Gastrocnemius medialis (tissue), 4 donors: ENCODE results near the gene KLHL29. TPM values are rescaled to one million over a fixed set of nuclear protein-coding genes. Genes with fewer than 3 reads are reported as not detected.

Source experiments
- ATAC-seq, 2 donors: fragments of 150-250 bp; one replicate each; pipeline ENCODE4 v1.9.1; 2016
- DNase-seq, 2 donors: peaks; one replicate each; pipeline ENCODE4 v3.0.0-alpha.2; 2019
- H3K27ac ChIP-seq, 4 donors: fragments of 200-600 bp; sonication (generic); 1 replicate in 1 of 4; 2 replicates in 3 of 4; pipeline ENCODE4 v1.5.1; 2016 to 2018; ENCODE audit warnings: mild to moderate bottlenecking in 2 of 4, moderate library complexity in 1 of 4
- H3K27me3 ChIP-seq, 3 donors: fragments of 200-600 bp; sonication (generic) in 2 of 3; 1 replicate in 1 of 3; 2 replicates in 2 of 3; pipeline versions ENCODE4 v1.5.1 to v1.6.0; 2016 to 2019; ENCODE audit warnings: mild to moderate bottlenecking in 1 of 3, moderate library complexity in 1 of 3
- H3K36me3 ChIP-seq, 2 donors: fragments of 200-600 bp; sonication (generic) in 1 of 2; one replicate each; pipeline ENCODE4 v1.5.1; 2017 to 2018
- H3K4me1 ChIP-seq, 2 donors: fragments of 200-600 bp; sonication (generic) in 1 of 2; one replicate each; pipeline ENCODE4 v1.5.1; 2016 to 2017; ENCODE audit warnings: mild to moderate bottlenecking in 2 of 2
- H3K4me3 ChIP-seq, 4 donors: fragments of 200-600 bp; sonication (generic) in 3 of 4; 1 replicate in 1 of 4; 2 replicates in 3 of 4; pipeline ENCODE4 v1.5.1; 2016 to 2019; ENCODE audit warnings: mild to moderate bottlenecking in 2 of 4
- H3K9me3 ChIP-seq, 3 donors: fragments of 200-600 bp; sonication (generic) in 2 of 3; 1 replicate in 1 of 3; 2 replicates in 2 of 3; pipeline ENCODE4 v1.5.1; 2016 to 2019
- POLR2A ChIP-seq, 2 donors: fragments of 450-650 bp; IDR thresholded peaks; one replicate each; pipeline ENCODE4 v1.6.1; 2017; ENCODE audit warnings: antibody characterized with exemption in 2 of 2, mild to moderate bottlenecking in 2 of 2, moderate library complexity in 2 of 2
- in situ Hi-C, 4 donors: fragments of 200-750 bp; cut with MboI; loops; one replicate each; pipeline versions ENCODE4 v1.15.0 to v1.8.0; 2017; ENCODE audit warnings: low sequenced_read_pairs in 4 of 4
- intact Hi-C: fragments of 100-400 bp; cut with DNase I; formaldehyde crosslinking; loops from one replicate; pipeline ENCODE4 v1.15.1; 2023; ENCODE audit warnings: low total_unique reads
- total RNA-seq, 4 donors: library from RNA; depleted of rRNA; stranded (reverse); fragments of >200 nt; gene quantifications; one replicate each; pipeline versions ENCODE4 v1.1.0 to v1.2.3, GENCODE V29; 2016
- TF ChIP-seq, protein P1 (sequence below), 5 experiments: fragments of 450-650 bp in 3 of 5; fragments of 200-600 bp in 2 of 5; sonication (generic) in 2 of 5; IDR thresholded peaks in 4 of 5; conservative IDR thresholded peaks in 1 of 5; 1 replicate in 4 of 5; 2 replicates in 1 of 5; pipeline ENCODE4 v1.5.1; 2016 to 2019; ENCODE audit warnings: antibody characterized with exemption in 5 of 5, mild to moderate bottlenecking in 3 of 5, moderate library complexity in 3 of 5

Gene KLHL29
- total RNA-seq, 4 donors from 2014 or later, result 4.3 to 24.9 (median 8.7) TPM

DNA sequence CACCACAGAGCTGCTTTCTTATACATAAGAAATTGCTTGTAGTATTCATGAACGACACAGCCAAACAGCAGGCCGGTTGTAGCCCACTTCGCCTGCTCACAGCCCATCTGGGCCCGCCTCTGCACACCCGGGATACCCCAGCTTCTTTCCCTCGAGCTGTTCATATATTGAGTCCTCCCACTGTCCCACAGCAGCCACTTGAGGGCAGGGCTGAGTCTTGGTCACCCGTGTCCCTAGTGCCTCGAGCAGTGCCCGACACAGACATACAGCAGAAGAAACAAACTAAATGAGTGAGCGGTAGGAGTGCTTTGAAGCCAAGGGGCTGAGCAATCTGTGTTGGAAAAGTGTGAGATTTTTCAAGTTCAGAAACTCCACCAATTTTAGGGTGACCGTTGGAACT lies 251.4 kb downstream of the KLHL29 start:
- ATAC-seq (peak; percentile 23 to 70), DNase-seq (peak in 1 of 2 donors; percentile 60)
- Histone ChIP-seq H3K4me3 (no peak overlapping the region), H3K36me3 (no peaks in the 10 kb centered on the region), H3K9me3 (no peaks in the 10 kb centered on the region), H3K27me3 (no peaks in the 10 kb centered on the region), H3K4me1 (peaks cover 0 to 12% of the 10 kb centered on the region in 2 donors), H3K27ac (peak overlapping the region; percentile 22 to 51 (median 32))
- TF ChIP-seq, protein P1, sequence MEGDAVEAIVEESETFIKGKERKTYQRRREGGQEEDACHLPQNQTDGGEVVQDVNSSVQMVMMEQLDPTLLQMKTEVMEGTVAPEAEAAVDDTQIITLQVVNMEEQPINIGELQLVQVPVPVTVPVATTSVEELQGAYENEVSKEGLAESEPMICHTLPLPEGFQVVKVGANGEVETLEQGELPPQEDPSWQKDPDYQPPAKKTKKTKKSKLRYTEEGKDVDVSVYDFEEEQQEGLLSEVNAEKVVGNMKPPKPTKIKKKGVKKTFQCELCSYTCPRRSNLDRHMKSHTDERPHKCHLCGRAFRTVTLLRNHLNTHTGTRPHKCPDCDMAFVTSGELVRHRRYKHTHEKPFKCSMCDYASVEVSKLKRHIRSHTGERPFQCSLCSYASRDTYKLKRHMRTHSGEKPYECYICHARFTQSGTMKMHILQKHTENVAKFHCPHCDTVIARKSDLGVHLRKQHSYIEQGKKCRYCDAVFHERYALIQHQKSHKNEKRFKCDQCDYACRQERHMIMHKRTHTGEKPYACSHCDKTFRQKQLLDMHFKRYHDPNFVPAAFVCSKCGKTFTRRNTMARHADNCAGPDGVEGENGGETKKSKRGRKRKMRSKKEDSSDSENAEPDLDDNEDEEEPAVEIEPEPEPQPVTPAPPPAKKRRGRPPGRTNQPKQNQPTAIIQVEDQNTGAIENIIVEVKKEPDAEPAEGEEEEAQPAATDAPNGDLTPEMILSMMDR (IDR thresholded peaks at IDR 0.05 in 4 of 5, conservative IDR thresholded peaks at IDR 0.05 in 1 of 5), result peak; percentile 22 to 54 (median 35)
- no peak for TF ChIP-seq POLR2A (IDR thresholded peaks at IDR 0.05)
- intact Hi-C loops (loop anchor here (2.0 kb wide), 1 partner anchor 124 kb away; no protein-coding TSS in a partner anchor), in situ Hi-C loops (no loop called here)

GRCh38 chr2:23637011-23637778 lies 252.2 kb downstream of the KLHL29 start:
- H3K36me3 ChIP-seq, result peaks cover 0 to 2% of the 10 kb centered on the region in 2 donors
- no peak overlapping the region for H3K4me3 ChIP-seq
- intact Hi-C loops (loop anchor here (2.0 kb wide), 1 partner anchor 124 kb away; no protein-coding TSS in a partner anchor), in situ Hi-C loops (no loop called here)
- peak overlapping the region; percentile 22 to 51 (median 32) for H3K27ac ChIP-seq
- no peaks in the 10 kb centered on the region for H3K9me3 ChIP-seq
- peaks cover 0 to 12% of the 10 kb centered on the region in 2 donors for H3K4me1 ChIP-seq
- no peak for TF ChIP-seq POLR2A (IDR thresholded peaks at IDR 0.05)
- TF ChIP-seq, protein P1 (IDR thresholded peaks at IDR 0.05 in 4 of 5, conservative IDR thresholded peaks at IDR 0.05 in 1 of 5), result no peak
- peak in 1 of 2 donors; percentile 46 for ATAC-seq
- H3K27me3 ChIP-seq, result no peaks in the 10 kb centered on the region
- DNase-seq, result no peak

DNA sequence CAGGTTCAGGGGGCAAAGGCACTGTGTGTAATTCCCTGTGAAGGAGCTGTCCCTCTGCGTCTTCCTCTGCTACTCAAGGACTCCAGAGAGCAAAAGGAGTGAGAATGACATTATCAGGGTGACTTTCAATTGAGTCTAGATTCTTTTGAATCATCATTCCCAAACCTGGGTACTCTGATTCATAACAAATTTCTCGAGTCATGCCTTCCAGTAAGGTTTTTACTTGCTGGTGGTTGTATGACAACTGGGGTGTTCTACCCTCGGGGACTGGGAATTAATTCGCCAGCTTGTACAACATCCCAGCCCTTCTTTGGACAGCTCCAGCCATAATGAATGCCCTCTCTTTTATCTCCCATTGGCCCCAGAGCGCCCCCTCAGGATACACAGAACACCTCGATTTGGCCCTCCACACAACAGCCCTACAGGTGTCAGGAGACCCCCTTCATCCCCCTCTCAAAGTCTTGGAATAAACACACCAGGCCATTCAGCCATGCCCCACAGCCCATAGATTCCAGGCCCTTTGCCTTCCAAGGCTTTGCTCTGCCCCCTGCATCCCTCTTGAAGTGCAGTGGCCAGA lies 254.5 kb downstream of the KLHL29 start:
- TF ChIP-seq, protein P1 (IDR thresholded peaks at IDR 0.05 in 4 of 5, conservative IDR thresholded peaks at IDR 0.05 in 1 of 5), result no peak
- no peak for TF ChIP-seq POLR2A (IDR thresholded peaks at IDR 0.05)
- no peak for DNase-seq
- intact Hi-C loops, result no loop called here
- no peak for ATAC-seq
- Histone ChIP-seq H3K4me1 (peaks cover 0 to 12% of the 10 kb centered on the region in 2 donors), H3K4me3 (no peak overlapping the region), H3K27ac (no peak overlapping the region), H3K27me3 (no peaks in the 10 kb centered on the region), H3K9me3 (no peaks in the 10 kb centered on the region), H3K36me3 (peaks cover 0 to 13% of the 10 kb centered on the region in 2 donors)
- in situ Hi-C loops, result no loop called here

GRCh38 chr2:23640711-23641110 lies 255.7 kb downstream of the KLHL29 start:
- Histone ChIP-seq H3K27ac (no peak overlapping the region), H3K36me3 (peaks cover 0 to 13% of the 10 kb centered on the region in 2 donors), H3K9me3 (no peaks in the 10 kb centered on the region), H3K4me3 (no peak overlapping the region), H3K27me3 (no peaks in the 10 kb centered on the region), H3K4me1 (peaks cover 0 to 12% of the 10 kb centered on the region in 2 donors)
- ATAC-seq (no peak), DNase-seq (no peak)
- intact Hi-C loops, result loop anchor here (10.0 kb wide), 1 partner anchor 276 kb away; no protein-coding TSS in a partner anchor
- TF ChIP-seq, protein P1 (IDR thresholded peaks at IDR 0.05 in 4 of 5, conservative IDR thresholded peaks at IDR 0.05 in 1 of 5), result no peak
- no peak for TF ChIP-seq POLR2A (IDR thresholded peaks at IDR 0.05)
- in situ Hi-C loops, result no loop called here
